H1 (cell line): ENCODE measurements around the gene TNRC6B.

ENCODE experiments used
- CBX5 ChIP-seq: fragments of 300-800, 300-1000 bp; sonication (generic); IDR thresholded peaks from 2 replicates; pipeline ENCODE4 v1.7.1; 2016; ENCODE audit warnings: antibody characterized with exemption, low read length, low read depth
- CTCF ChIP-seq, 3 experiments: IDR thresholded peaks; 1 replicate in 2 of 3; 2 replicates in 1 of 3; pipeline versions ENCODE4 v1.5.1 to v1.6.1; 2011; ENCODE audit warnings: low read length in 3 of 3, mild to moderate bottlenecking in 3 of 3, inconsistent platforms in 2 of 3, low read depth in 1 of 3, moderate library complexity in 1 of 3; ENCODE audit not compliant: insufficient read depth in 1 of 3; ENCODE audit errors: control extremely low read depth in 1 of 3
- EGR1 ChIP-seq: IDR thresholded peaks from 2 replicates; pipeline ENCODE4 v1.6.1; 2011; ENCODE audit warnings: low read depth, low read length, borderline replicate concordance
- EZH2 ChIP-seq: fragments of 200-600 bp; sonication (generic); IDR thresholded peaks from 2 replicates; pipeline ENCODE4 v1.7.1; 2012; ENCODE audit warnings: low read depth, mild to moderate bottlenecking, moderate library complexity, low read length, inconsistent platforms; ENCODE audit not compliant: severe bottlenecking
- GTF2F1 ChIP-seq: IDR thresholded peaks from 2 replicates; pipeline ENCODE4 v1.6.1; 2012; ENCODE audit warnings: low read depth, low read length, improper control_type of control experiment, borderline replicate concordance
- JUND ChIP-seq: IDR thresholded peaks from 2 replicates; pipeline ENCODE4 v1.6.1; 2011; ENCODE audit warnings: mild to moderate bottlenecking, improper control_type of control experiment, low read length
- PHF8 ChIP-seq: fragments of 200-600 bp; sonication (generic); conservative IDR thresholded peaks from 2 replicates; pipeline ENCODE4 v1.7.1; 2012; ENCODE audit warnings: low read depth, mild to moderate bottlenecking, inconsistent platforms, low read length, moderate library complexity
- POU5F1 ChIP-seq: IDR thresholded peaks from 2 replicates; pipeline ENCODE4 v1.6.1; 2011; ENCODE audit warnings: low read depth, mild to moderate bottlenecking, low read length, moderate library complexity
- SIN3A ChIP-seq, 2 experiments: IDR thresholded peaks in 1 of 2; conservative IDR thresholded peaks in 1 of 2; 2 replicates each; pipeline ENCODE4 v1.6.1; 2011 to 2012; ENCODE audit warnings: low read length in 2 of 2, improper control_type of control experiment in 1 of 2, low read depth in 1 of 2, mild to moderate bottlenecking in 1 of 2
- SP1 ChIP-seq: IDR thresholded peaks from 2 replicates; pipeline ENCODE4 v1.6.1; 2011; ENCODE audit warnings: low read depth, low read length
- TCF12 ChIP-seq: IDR thresholded peaks from 2 replicates; pipeline ENCODE4 v1.6.1; 2011; ENCODE audit warnings: low read depth, mild to moderate bottlenecking, low read length

GRCh38 chr22:40203572-40203971 is 25.8 kb downstream of the TNRC6B start:
- no peak for TF ChIP-seq EZH2
- TF ChIP-seq PHF8 = no peak
- TF ChIP-seq EGR1 = no peak
- no peak for TF ChIP-seq CTCF (IDR thresholded peaks at IDR 0.05; ENCODE audit: control extremely low read depth in 1 of 3, insufficient read depth in 1 of 3, low read depth in 1 of 3, low read length in 3 of 3)
- TF ChIP-seq GTF2F1 = no peak
- no peak for TF ChIP-seq SIN3A (conservative IDR thresholded peaks at IDR 0.05 in 1 of 2, IDR thresholded peaks at IDR 0.05 in 1 of 2; ENCODE audit: low read depth in 1 of 2, low read length in 2 of 2)
- no peak for TF ChIP-seq POU5F1
- no peak for TF ChIP-seq JUND
- no peak for TF ChIP-seq SP1
- TF ChIP-seq TCF12 = no peak
- no peak for TF ChIP-seq CBX5
